SK-N-SH treated with all-trans-retinoic acid at 6 μM for 48 hours (cell line): ENCODE data around the gene SELENON.

ENCODE experiments used
- ATAC-seq: fragments of 200-7000 bp; cut with Tn5 transposase; 3 replicates; pipeline ENCODE4 v1.9.1; 2020; ENCODE audit warnings: mild to moderate bottlenecking, moderate library complexity
- ARNTL ChIP-seq: fragments of 450-650 bp; formaldehyde crosslinking; IDR thresholded peaks from 2 replicates; pipeline ENCODE4 v1.5.0; 2020; ENCODE audit warnings: low read depth, mild to moderate bottlenecking, moderate library complexity, borderline replicate concordance
- BACH2 ChIP-seq: fragments of 250-450 bp; sonication (Bioruptor Pico); IDR thresholded peaks from 2 replicates; pipeline ENCODE4 v1.9.0; 2021; ENCODE audit warnings: mild to moderate bottlenecking, borderline replicate concordance
- CSDC2 ChIP-seq: fragments of 250-450 bp; sonication (Bioruptor Pico); IDR thresholded peaks from 2 replicates; pipeline ENCODE4 v1.5.0; 2020; ENCODE audit warnings: mild to moderate bottlenecking, moderate library complexity
- ESRRG ChIP-seq: fragments of 250-450 bp; sonication (Bioruptor Pico); IDR thresholded peaks from 2 replicates; pipeline ENCODE4 v1.6.1; 2021; ENCODE audit warnings: mild to moderate bottlenecking
- GLIS3 ChIP-seq: fragments of 250-450 bp; sonication (Bioruptor Pico); IDR thresholded peaks from 2 replicates; pipeline ENCODE4 v1.5.0; 2020; ENCODE audit warnings: mild to moderate bottlenecking, moderate library complexity
- ISL1 ChIP-seq: fragments of 250-450 bp; sonication (Bioruptor Pico); IDR thresholded peaks from 2 replicates; pipeline ENCODE4 v2.1.2; 2022; ENCODE audit warnings: mild to moderate bottlenecking, moderate library complexity
- OSR1 ChIP-seq: fragments of 250-450 bp; sonication (Bioruptor Pico); IDR thresholded peaks from 2 replicates; pipeline ENCODE4 v1.8.0; 2022; ENCODE audit warnings: moderate library complexity, mild to moderate bottlenecking, inconsistent platforms
- PPARA ChIP-seq: fragments of 250-450 bp; sonication (Bioruptor Pico); IDR thresholded peaks from 2 replicates; pipeline ENCODE4 v1.5.0; 2020; ENCODE audit warnings: mild to moderate bottlenecking, borderline replicate concordance
- TCF4 ChIP-seq: fragments of 250-450 bp; sonication (Bioruptor Pico); IDR thresholded peaks from 2 replicates; pipeline ENCODE4 v1.8.0; 2021; ENCODE audit warnings: mild to moderate bottlenecking, moderate library complexity, borderline replicate concordance
- TOX ChIP-seq: fragments of 250-450 bp; sonication (Bioruptor Pico); IDR thresholded peaks from 2 replicates; pipeline ENCODE4 v1.8.0; 2021; ENCODE audit warnings: mild to moderate bottlenecking, moderate library complexity, borderline replicate concordance
- ZC3H10 ChIP-seq: fragments of 250-450 bp; sonication (Bioruptor Pico); IDR thresholded peaks from 2 replicates; pipeline ENCODE4 v1.5.1; 2021; ENCODE audit warnings: mild to moderate bottlenecking, moderate library complexity
- ZFP30 ChIP-seq: fragments of 450-650 bp; formaldehyde crosslinking; IDR thresholded peaks from 2 replicates; pipeline ENCODE4 v1.5.0; 2022; ENCODE audit warnings: mild to moderate bottlenecking, moderate library complexity
- ZNF565 ChIP-seq: fragments of 450-650 bp; formaldehyde crosslinking; conservative IDR thresholded peaks from 2 replicates; pipeline ENCODE4 v1.5.0; 2020; ENCODE audit warnings: low read depth, mild to moderate bottlenecking, moderate library complexity
- ZNF70 ChIP-seq: fragments of 450-650 bp; formaldehyde crosslinking; IDR thresholded peaks from 2 replicates; pipeline ENCODE4 v1.5.0; 2020; ENCODE audit warnings: mild to moderate bottlenecking, moderate library complexity
- TF ChIP-seq, protein P1 (sequence below): fragments of 250-450 bp; sonication (Bioruptor Pico); IDR thresholded peaks from 2 replicates; pipeline ENCODE4 v1.8.0; 2020; ENCODE audit warnings: mild to moderate bottlenecking, moderate library complexity, borderline replicate concordance
- TF ChIP-seq, protein P2 (sequence below): fragments of 250-450 bp; sonication (Bioruptor Pico); IDR thresholded peaks from 2 replicates; pipeline ENCODE4 v1.5.1; 2020; ENCODE audit warnings: low read depth, mild to moderate bottlenecking, moderate library complexity
- TF ChIP-seq, protein P3 (sequence below): fragments of 250-450 bp; sonication (Bioruptor Pico); IDR thresholded peaks from 2 replicates; pipeline ENCODE4 v1.8.0; 2021; ENCODE audit warnings: low read depth, mild to moderate bottlenecking, moderate library complexity, borderline replicate concordance
- TF ChIP-seq, protein P4 (sequence below): fragments of 250-450 bp; sonication (Bioruptor Pico); IDR thresholded peaks from 2 replicates; pipeline ENCODE4 v1.5.0; 2020; ENCODE audit warnings: mild to moderate bottlenecking, moderate library complexity

The SELENON gene

DNA sequence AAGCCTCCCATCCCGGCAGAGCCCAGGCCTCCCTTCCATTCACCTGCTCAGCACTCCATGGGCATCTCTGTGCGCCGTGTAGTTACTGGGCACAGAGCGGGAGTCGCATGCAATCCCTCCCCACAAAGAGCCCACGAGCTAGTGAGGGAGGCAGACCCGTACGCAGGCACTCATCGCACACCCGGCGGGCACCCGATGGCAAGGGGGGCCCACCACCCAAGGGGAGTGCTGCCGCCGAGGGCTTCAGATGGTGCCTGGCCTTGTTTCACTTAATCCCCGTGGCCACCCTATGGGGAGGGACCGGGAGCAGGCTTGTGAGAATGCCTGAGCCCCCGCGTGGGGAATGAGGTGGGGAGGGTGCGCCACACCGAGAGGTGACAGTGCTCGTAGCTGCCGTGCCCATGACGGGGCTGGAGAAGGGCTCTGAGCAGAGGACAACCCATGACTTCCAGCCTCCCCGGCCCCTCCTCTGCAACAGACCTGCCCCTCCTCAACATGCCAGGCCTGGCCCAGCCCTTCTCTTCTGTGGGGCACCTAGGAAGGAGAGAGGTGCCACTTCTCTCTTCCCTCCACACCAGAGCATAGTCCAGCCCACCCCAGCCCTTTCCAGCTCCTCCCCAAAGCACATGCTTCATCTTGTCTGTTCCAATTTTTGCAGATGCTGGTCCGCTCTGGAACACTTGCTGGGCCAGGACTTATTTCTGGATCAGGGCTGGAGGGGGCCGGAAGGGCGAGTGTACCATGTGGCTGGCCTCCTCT is 30.2 kb upstream of the SELENON start:
- no peak for ATAC-seq
- TF ChIP-seq ESRRG (CRISPR knock-in tag): no peak
- TF ChIP-seq, all 23 proteins: peak for 0

DNA sequence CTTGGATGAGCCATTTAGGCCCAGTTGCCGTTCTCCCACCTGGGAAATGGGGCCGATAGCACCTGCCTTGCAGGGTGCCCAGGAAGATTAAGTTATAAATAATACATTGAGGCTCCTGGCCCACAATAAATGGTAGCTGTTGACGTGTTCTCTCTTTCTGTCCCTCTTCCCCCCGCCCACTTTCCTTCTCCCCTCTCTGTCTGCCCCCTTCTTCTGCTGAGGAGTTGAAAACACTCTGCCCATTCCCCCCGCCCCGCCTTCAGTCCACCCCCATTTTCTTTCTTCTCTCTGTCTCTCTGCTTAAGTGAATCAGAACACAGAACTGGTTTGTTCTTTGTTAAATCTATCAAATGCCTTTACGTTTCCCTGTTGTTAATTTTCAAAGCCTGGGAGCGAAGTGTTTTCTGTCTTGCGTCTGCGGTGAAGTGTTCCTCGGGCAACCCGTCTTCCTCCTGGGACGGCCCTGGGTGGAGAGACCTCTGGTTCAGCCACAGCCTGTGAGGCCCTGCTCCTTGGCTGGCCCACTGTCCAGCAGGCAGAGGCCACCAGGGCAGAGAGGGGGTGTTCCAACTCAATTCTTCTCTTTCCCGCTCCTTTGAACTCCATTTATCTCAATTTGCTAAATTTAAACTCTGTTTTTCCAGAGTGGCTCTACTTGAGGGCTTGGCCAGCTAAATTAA is 29.3 kb upstream of the SELENON start:
- TF ChIP-seq, protein P1, sequence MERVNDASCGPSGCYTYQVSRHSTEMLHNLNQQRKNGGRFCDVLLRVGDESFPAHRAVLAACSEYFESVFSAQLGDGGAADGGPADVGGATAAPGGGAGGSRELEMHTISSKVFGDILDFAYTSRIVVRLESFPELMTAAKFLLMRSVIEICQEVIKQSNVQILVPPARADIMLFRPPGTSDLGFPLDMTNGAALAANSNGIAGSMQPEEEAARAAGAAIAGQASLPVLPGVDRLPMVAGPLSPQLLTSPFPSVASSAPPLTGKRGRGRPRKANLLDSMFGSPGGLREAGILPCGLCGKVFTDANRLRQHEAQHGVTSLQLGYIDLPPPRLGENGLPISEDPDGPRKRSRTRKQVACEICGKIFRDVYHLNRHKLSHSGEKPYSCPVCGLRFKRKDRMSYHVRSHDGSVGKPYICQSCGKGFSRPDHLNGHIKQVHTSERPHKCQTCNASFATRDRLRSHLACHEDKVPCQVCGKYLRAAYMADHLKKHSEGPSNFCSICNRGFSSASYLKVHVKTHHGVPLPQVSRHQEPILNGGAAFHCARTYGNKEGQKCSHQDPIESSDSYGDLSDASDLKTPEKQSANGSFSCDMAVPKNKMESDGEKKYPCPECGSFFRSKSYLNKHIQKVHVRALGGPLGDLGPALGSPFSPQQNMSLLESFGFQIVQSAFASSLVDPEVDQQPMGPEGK: no peak
- TF ChIP-seq ZFP30 (CRISPR knock-in tag): no peak
- TF ChIP-seq PPARA: no peak
- TF ChIP-seq, all 23 proteins: peak for 0
- no peak for ATAC-seq

DNA sequence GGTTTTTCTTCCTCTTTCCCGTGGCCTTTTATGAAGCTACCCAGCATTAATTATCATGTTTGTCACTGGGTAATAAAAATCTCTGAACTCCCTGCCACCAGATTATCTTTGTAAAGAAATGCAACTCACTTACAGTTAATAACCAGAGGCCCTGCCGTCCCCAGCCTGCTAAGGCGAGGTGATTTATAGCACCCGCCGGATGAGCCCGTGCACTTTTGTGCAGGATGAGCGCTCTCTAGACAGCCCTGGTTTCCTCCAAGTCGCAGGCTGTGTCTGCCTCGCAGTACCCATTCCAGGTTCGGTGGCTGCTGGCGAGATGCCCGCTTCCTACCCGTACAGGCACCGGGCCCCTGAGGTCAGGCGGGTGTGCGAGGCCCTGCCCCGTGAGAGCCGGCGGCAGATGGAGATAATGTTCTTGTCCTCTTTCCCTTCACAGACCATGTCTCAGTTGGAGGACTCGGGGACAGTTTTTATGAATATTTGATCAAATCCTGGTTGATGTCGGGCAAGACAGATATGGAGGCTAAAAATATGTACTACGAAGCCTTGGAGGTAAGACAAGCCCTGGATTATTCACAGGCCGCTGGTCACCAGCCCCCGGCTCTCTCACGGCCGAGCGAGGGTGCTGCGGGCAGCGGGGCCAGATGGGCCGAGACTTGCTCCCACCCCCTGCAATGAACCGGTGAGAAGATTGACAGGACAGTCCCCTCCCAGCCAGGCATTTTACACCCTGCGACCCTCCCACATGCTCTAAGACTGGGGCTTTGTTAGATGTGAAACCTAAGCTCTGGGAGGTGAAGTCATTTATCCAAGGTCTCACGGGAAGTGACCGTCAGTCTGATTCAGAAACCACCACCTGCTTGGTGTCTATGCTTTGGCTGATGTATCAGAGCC is 28.5 kb upstream of the SELENON start:
- TF ChIP-seq TCF4: peak; percentile 18; the same call in 1 of the 2 replicates
- 0 out of 2 replicates have a peak, but pooled peaks have one; percentile 27 for TF ChIP-seq ZNF70
- TF ChIP-seq, protein P2, sequence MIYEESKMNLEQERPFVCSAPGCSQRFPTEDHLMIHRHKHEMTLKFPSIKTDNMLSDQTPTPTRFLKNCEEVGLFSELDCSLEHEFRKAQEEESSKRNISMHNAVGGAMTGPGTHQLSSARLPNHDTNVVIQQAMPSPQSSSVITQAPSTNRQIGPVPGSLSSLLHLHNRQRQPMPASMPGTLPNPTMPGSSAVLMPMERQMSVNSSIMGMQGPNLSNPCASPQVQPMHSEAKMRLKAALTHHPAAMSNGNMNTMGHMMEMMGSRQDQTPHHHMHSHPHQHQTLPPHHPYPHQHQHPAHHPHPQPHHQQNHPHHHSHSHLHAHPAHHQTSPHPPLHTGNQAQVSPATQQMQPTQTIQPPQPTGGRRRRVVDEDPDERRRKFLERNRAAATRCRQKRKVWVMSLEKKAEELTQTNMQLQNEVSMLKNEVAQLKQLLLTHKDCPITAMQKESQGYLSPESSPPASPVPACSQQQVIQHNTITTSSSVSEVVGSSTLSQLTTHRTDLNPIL (CRISPR knock-in tag): no peak
- TF ChIP-seq, all 23 proteins: peak for 2
- ATAC-seq: peak; percentile 16; the same call in 1 of the 3 replicates

DNA sequence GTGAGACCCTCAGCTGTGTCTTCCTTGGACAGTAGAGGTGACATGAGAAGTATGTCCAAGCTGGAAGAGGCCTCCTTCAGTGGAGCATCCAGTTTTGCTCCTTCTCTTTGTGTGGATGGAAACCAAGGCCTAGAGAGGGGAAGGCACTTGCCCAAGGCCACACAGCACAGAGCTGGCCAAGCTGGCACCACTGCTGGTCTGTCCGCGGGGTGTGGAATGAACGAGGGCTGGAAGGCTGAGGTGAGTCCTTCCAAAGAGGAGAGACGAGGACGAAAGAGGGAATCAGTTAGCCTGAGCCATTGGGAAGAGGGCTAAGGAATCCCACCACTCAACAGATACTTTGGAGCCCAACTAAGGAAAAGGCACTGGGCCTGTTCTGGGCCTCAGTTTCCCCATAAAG is 27.8 kb upstream of the SELENON start:
- ATAC-seq: no peak
- no peak for TF ChIP-seq TOX (CRISPR knock-in tag)
- no peak for TF ChIP-seq BACH2 (CRISPR knock-in tag)
- TF ChIP-seq, protein P2 (CRISPR knock-in tag): no peak
- no peak for TF ChIP-seq ZC3H10 (CRISPR knock-in tag)
- no peak for TF ChIP-seq CSDC2 (CRISPR knock-in tag)
- no peak for TF ChIP-seq ISL1 (CRISPR knock-in tag)
- TF ChIP-seq PPARA: no peak
- no peak for TF ChIP-seq GLIS3 (CRISPR knock-in tag)
- TF ChIP-seq, protein P1: no peak
- no peak for TF ChIP-seq ZNF70
- TF ChIP-seq ESRRG (CRISPR knock-in tag): no peak
- no peak for TF ChIP-seq OSR1 (CRISPR knock-in tag)
- TF ChIP-seq TCF4: no peak

DNA sequence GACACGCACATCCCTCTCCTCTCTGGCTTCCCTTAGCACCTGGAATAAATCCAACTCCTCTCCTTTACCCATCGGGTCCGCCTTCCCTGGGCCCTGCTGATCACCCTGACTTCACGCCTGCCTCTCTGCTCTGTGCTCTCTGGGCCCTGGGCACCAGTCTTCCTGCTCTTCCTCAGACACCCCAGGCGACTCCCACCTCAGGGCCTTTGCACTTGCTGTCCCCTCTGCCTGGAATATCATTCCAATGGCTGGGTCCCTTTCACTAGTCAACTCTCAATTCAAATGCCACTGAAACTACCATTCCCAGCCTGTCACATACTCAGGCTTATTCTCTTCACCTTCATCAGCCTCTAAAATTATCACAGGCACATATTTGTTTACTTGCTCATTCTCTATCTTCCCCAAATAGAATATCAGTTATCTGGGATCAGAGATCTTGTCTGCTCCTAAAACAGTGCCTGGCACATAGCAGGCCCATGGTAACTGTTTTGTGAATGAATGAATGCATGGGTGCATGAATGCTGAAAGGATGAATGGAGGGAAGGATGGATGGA is 27.2 kb upstream of the SELENON start:
- no peak for ATAC-seq
- TF ChIP-seq ZNF565 (CRISPR knock-in tag) (no peak), ZNF70 (no peak), TOX (CRISPR knock-in tag) (no peak), ISL1 (CRISPR knock-in tag) (no peak), ESRRG (CRISPR knock-in tag) (no peak), ARNTL (no peak)
- TF ChIP-seq, protein P3, sequence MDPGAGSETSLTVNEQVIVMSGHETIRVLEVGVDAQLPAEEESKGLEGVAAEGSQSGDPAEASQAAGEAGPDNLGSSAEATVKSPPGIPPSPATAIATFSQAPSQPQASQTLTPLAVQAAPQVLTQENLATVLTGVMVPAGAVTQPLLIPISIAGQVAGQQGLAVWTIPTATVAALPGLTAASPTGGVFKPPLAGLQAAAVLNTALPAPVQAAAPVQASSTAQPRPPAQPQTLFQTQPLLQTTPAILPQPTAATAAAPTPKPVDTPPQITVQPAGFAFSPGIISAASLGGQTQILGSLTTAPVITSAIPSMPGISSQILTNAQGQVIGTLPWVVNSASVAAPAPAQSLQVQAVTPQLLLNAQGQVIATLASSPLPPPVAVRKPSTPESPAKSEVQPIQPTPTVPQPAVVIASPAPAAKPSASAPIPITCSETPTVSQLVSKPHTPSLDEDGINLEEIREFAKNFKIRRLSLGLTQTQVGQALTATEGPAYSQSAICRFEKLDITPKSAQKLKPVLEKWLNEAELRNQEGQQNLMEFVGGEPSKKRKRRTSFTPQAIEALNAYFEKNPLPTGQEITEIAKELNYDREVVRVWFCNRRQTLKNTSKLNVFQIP (CRISPR knock-in tag): no peak
- TF ChIP-seq, protein P4, sequence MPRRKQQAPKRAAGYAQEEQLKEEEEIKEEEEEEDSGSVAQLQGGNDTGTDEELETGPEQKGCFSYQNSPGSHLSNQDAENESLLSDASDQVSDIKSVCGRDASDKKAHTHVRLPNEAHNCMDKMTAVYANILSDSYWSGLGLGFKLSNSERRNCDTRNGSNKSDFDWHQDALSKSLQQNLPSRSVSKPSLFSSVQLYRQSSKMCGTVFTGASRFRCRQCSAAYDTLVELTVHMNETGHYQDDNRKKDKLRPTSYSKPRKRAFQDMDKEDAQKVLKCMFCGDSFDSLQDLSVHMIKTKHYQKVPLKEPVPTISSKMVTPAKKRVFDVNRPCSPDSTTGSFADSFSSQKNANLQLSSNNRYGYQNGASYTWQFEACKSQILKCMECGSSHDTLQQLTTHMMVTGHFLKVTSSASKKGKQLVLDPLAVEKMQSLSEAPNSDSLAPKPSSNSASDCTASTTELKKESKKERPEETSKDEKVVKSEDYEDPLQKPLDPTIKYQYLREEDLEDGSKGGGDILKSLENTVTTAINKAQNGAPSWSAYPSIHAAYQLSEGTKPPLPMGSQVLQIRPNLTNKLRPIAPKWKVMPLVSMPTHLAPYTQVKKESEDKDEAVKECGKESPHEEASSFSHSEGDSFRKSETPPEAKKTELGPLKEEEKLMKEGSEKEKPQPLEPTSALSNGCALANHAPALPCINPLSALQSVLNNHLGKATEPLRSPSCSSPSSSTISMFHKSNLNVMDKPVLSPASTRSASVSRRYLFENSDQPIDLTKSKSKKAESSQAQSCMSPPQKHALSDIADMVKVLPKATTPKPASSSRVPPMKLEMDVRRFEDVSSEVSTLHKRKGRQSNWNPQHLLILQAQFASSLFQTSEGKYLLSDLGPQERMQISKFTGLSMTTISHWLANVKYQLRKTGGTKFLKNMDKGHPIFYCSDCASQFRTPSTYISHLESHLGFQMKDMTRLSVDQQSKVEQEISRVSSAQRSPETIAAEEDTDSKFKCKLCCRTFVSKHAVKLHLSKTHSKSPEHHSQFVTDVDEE (CRISPR knock-in tag): no peak
- TF ChIP-seq, protein P2 (CRISPR knock-in tag): no peak
